ENCODE results near the gene OR2AT4. TPM values are rescaled to one million over a fixed set of nuclear protein-coding genes. Genes with fewer than 3 reads are reported as not detected.

The OR2AT4 gene
- total and polyA plus RNA-seq, 2 experiments from 2014 or later = 0.07 TPM; not detected in 1

DNA sequence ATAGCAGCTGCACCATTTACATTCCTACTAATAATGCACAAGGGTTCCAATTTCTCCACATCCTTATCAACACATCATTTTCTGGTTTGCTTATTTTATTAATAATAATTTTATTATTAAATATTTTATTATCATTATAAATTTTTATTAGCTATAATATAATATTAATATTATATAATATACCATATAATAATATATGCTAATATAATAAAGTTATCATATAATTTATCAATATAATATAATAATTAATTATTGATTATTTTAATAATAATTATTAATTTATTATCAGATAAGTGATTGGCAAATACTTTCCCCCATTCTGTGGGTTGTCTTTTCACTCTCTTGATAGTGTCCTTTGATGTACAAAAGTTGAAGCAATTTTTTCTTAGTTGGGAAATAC, 27.7 kb downstream of the OR2AT4 start:
- Histone ChIP-seq H3K4me2 (no peak overlapping the region), H3K4me1 (ENCODE audit: insufficient read depth) (no peaks in the 10 kb centered on the region), H2AFZ (no peak overlapping the region), H3K4me3 (no peak overlapping the region), H3K27me3 (peaks cover 3% of the 10 kb centered on the region), H4K20me1 (ENCODE audit: insufficient read depth, poor library complexity, severe bottlenecking) (no peaks in the 10 kb centered on the region), H3K9me3 (ENCODE audit: low read depth) (no peaks in the 10 kb centered on the region), H3K27ac (no peak overlapping the region), H3K36me3 (replicated peaks; ENCODE audit: insufficient read depth, low read depth) (no peaks in the 10 kb centered on the region), H3K9me2 (replicated peaks; ENCODE audit: insufficient read depth) (no peaks in the 10 kb centered on the region), H3K79me2 (no peaks in the 10 kb centered on the region)
- TF ChIP-seq EZH2phosphoT487 (IDR thresholded peaks at IDR 0.05; ENCODE audit: low read depth, severe bottlenecking, unreplicated experiment) (no peak), EZH2 (IDR thresholded peaks at IDR 0.05; ENCODE audit: borderline replicate concordance) (no peak)
- TF ChIP-seq, protein P1, sequence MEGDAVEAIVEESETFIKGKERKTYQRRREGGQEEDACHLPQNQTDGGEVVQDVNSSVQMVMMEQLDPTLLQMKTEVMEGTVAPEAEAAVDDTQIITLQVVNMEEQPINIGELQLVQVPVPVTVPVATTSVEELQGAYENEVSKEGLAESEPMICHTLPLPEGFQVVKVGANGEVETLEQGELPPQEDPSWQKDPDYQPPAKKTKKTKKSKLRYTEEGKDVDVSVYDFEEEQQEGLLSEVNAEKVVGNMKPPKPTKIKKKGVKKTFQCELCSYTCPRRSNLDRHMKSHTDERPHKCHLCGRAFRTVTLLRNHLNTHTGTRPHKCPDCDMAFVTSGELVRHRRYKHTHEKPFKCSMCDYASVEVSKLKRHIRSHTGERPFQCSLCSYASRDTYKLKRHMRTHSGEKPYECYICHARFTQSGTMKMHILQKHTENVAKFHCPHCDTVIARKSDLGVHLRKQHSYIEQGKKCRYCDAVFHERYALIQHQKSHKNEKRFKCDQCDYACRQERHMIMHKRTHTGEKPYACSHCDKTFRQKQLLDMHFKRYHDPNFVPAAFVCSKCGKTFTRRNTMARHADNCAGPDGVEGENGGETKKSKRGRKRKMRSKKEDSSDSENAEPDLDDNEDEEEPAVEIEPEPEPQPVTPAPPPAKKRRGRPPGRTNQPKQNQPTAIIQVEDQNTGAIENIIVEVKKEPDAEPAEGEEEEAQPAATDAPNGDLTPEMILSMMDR (IDR thresholded peaks at IDR 0.05; ENCODE audit: poor library complexity) = no peak
- no peak for DNase-seq (ENCODE audit: low spot score)

- Histone ChIP-seq H2AFZ (no peak overlapping the region), H3K9me2 (replicated peaks; ENCODE audit: insufficient read depth) (no peaks in the 10 kb centered on the region), H4K20me1 (ENCODE audit: insufficient read depth, poor library complexity, severe bottlenecking) (no peaks in the 10 kb centered on the region), H3K27me3 (peaks cover 3% of the 10 kb centered on the region), H3K36me3 (replicated peaks; ENCODE audit: insufficient read depth, low read depth) (no peaks in the 10 kb centered on the region), H3K9me3 (ENCODE audit: low read depth) (no peaks in the 10 kb centered on the region), H3K79me2 (no peaks in the 10 kb centered on the region), H3K4me1 (ENCODE audit: insufficient read depth) (no peaks in the 10 kb centered on the region), H3K4me2 (no peak overlapping the region), H3K27ac (no peak overlapping the region), H3K4me3 (no peak overlapping the region)
- DNase-seq (ENCODE audit: low spot score) = no peak
- TF ChIP-seq EZH2phosphoT487 (IDR thresholded peaks at IDR 0.05; ENCODE audit: low read depth, severe bottlenecking, unreplicated experiment) (no peak), EZH2 (IDR thresholded peaks at IDR 0.05; ENCODE audit: borderline replicate concordance) (no peak)
- TF ChIP-seq, protein P1 (IDR thresholded peaks at IDR 0.05; ENCODE audit: poor library complexity) = no peak
Measured at GRCh38 chr11:75068559-75068958, 28.1 kb downstream of the OR2AT4 start.

GRCh38 chr11:75066061-75066460, 30.6 kb downstream of the OR2AT4 start:
- Histone ChIP-seq H3K79me2 (no peaks in the 10 kb centered on the region), H3K4me3 (no peak overlapping the region), H3K4me1 (ENCODE audit: insufficient read depth) (no peaks in the 10 kb centered on the region), H3K9me2 (replicated peaks; ENCODE audit: insufficient read depth) (no peaks in the 10 kb centered on the region), H3K9me3 (ENCODE audit: low read depth) (no peaks in the 10 kb centered on the region), H3K36me3 (replicated peaks; ENCODE audit: insufficient read depth, low read depth) (no peaks in the 10 kb centered on the region), H3K4me2 (no peak overlapping the region), H4K20me1 (ENCODE audit: insufficient read depth, poor library complexity, severe bottlenecking) (no peaks in the 10 kb centered on the region), H2AFZ (no peak overlapping the region), H3K27ac (no peak overlapping the region), H3K27me3 (peaks cover 3% of the 10 kb centered on the region)
- 81% methylated on average over 7 of the region's 7 CpGs for WGBS (ENCODE audit: low lambda C conversion rate, missing lambda C conversion rate)
- DNase-seq (ENCODE audit: low spot score) = no peak
- TF ChIP-seq EZH2 (IDR thresholded peaks at IDR 0.05; ENCODE audit: borderline replicate concordance) (no peak), EZH2phosphoT487 (IDR thresholded peaks at IDR 0.05; ENCODE audit: low read depth, severe bottlenecking, unreplicated experiment) (no peak)
- TF ChIP-seq, protein P1 (IDR thresholded peaks at IDR 0.05; ENCODE audit: poor library complexity) = no peak

DNA sequence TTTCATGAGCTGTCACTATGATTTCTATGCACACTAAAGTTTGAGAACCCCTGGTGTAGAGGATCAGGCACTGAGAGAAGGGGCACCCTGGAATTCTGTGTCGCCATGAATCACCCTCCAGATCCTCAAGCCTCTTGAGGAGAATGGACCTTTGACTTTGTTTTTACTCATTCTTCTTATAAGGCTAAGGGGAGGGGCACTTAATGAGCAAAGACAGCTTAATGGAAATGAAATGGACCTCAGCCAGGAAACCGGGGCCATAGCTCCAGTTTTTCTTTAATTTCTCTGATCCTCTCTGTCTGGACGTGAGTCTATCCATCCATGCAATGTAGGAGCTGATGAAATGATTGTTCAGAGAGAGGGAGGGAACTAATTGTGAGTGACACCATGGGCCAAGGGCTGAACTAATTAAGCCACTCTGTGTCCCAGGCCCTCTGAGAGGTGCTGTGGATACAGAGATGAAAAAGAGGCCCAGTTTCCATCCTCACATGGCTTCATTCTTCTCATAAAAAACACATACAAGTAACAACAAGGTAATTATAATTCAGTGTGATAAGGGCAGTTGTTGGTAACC, 32.8 kb downstream of the OR2AT4 start:
- DNase-seq (ENCODE audit: low spot score) = no peak
- TF ChIP-seq, protein P1 (IDR thresholded peaks at IDR 0.05; ENCODE audit: poor library complexity) = no peak
- no peak for TF ChIP-seq EZH2phosphoT487 (IDR thresholded peaks at IDR 0.05; ENCODE audit: low read depth, severe bottlenecking, unreplicated experiment)
- no peak for TF ChIP-seq EZH2 (IDR thresholded peaks at IDR 0.05; ENCODE audit: borderline replicate concordance)
- Histone ChIP-seq H3K9me2 (replicated peaks; ENCODE audit: insufficient read depth) (no peaks in the 10 kb centered on the region), H3K27ac (no peak overlapping the region), H3K9me3 (ENCODE audit: low read depth) (no peaks in the 10 kb centered on the region), H3K4me3 (no peak overlapping the region), H3K4me2 (no peak overlapping the region), H3K36me3 (replicated peaks; ENCODE audit: insufficient read depth, low read depth) (no peaks in the 10 kb centered on the region), H2AFZ (no peak overlapping the region), H4K20me1 (ENCODE audit: insufficient read depth, poor library complexity, severe bottlenecking) (no peaks in the 10 kb centered on the region), H3K27me3 (peaks cover 3% of the 10 kb centered on the region), H3K4me1 (ENCODE audit: insufficient read depth) (no peaks in the 10 kb centered on the region), H3K79me2 (no peaks in the 10 kb centered on the region)
- WGBS (ENCODE audit: low lambda C conversion rate, missing lambda C conversion rate) = 72% methylated on average over 3 of the region's 3 CpGs
